KG1 (cell line): ENCODE results near the gene HIC2.
"Not testable (repeated sequence)": the region's sequence is repeated elsewhere in the genome, so short reads cannot be mapped to it uniquely, and the experiment has no call there.

ENCODE experiments used
- DNase-seq: peaks from one replicate; lab custom pipeline; 2025; lab: John Stamatoyannopoulos, UW

HIC2 gene

GRCh38 chr22:21449531-21450319 is 32.6 kb downstream of the HIC2 start:
- no peak for DNase-seq

GRCh38 chr22:21450320-21450831 is 33.2 kb downstream of the HIC2 start:
- DNase-seq: no peak

- DNase-seq: no peak
These were observed 33.7 kb downstream of the HIC2 start for GRCh38 chr22:21450858-21451353.

- DNase-seq: no peak
These were observed 34.7 kb downstream of the HIC2 start for GRCh38 chr22:21451545-21452520.

GRCh38 chr22:21452666-21453065 is 35.5 kb downstream of the HIC2 start:
- not testable (repeated sequence) for DNase-seq

- DNase-seq: not testable (repeated sequence)
These were observed 37.8 kb downstream of the HIC2 start for GRCh38 chr22:21454998-21455333.

- no peak for DNase-seq
These were observed 38.3 kb downstream of the HIC2 start for GRCh38 chr22:21455334-21456089.

GRCh38 chr22:21457023-21457787 is 40.0 kb downstream of the HIC2 start:
- DNase-seq: no peak

GRCh38 chr22:21462672-21463071 is 45.5 kb downstream of the HIC2 start:
- DNase-seq: not testable (repeated sequence)

- not testable (repeated sequence) for DNase-seq
These were observed 50.4 kb downstream of the HIC2 start, which contains the start of gene TMEM191C for GRCh38 chr22:21467337-21468193. Gene TMEM191C, plus strand, starts transcription at chr22:21467387. Its CDS starts 73 bp downstream, at chr22:21467460.

- DNase-seq: not testable (repeated sequence)
These were observed 51.3 kb downstream of the HIC2 start for GRCh38 chr22:21468194-21469096.

- DNase-seq: not testable (repeated sequence)
These were observed 52.2 kb downstream of the HIC2 start for GRCh38 chr22:21469097-21469994.

- DNase-seq: not testable (repeated sequence)
These were observed 55.8 kb downstream of the HIC2 start for GRCh38 chr22:21472984-21473383.

GRCh38 chr22:21473664-21474063 is 56.5 kb downstream of the HIC2 start:
- DNase-seq: not testable (repeated sequence)

- not testable (repeated sequence) for DNase-seq
These were observed 66.9 kb downstream of the HIC2 start for GRCh38 chr22:21484039-21484438.

- not testable (repeated sequence) for DNase-seq
These were observed 70.6 kb downstream of the HIC2 start for GRCh38 chr22:21487723-21488122.

GRCh38 chr22:21489149-21489680 is 72.0 kb downstream of the HIC2 start:
- not testable (repeated sequence) for DNase-seq
